IMR-90 (cell line): ENCODE measurements around the gene PACSIN2. TPM values are rescaled to one million over a fixed set of nuclear protein-coding genes. Genes with fewer than 3 reads are reported as not detected.

Source experiments
- ATAC-seq: fragments of 200-7000 bp; cut with Tn5 transposase; 2 replicates; pipeline ENCODE4 v1.9.1; 2020; ENCODE audit warnings: low read depth, mild to moderate bottlenecking, moderate library complexity
- BruUV-seq: library from RNA; stranded (reverse); fragments of 400-500 nt; replicated peaks from 2 replicates; lab custom pipeline; 2021; lab: Mats Ljungman, UMichigan
- CTCF ChIA-PET: fragments of 300-600 bp; formaldehyde crosslinking; extraction: SDS; loops from one replicate; lab custom pipeline; 2021; ENCODE audit warnings: antibody characterized with exemption; lab: Yijun Ruan, JAX
- POLR2A ChIA-PET: fragments of 300-600 bp; sonication (Branson Sonifier 250); formaldehyde crosslinking; loops from one replicate; lab custom pipeline; 2022; ENCODE audit warnings: antibody characterized with exemption; ENCODE audit not compliant: unreplicated experiment; lab: Charles Lee
- DNase-seq: peaks from one replicate; pipeline ENCODE4 v3.0.0; 2013
- H2AFZ ChIP-seq: replicated peaks from 2 replicates; pipeline ENCODE3; 2013; ENCODE audit warnings: low read length, mild to moderate bottlenecking; ENCODE audit not compliant: poor library complexity
- H2AK5ac ChIP-seq: 2 replicates; pipeline ENCODE4 v1.6.1; 2013; ENCODE audit warnings: low read depth, low read length, inconsistent platforms
- H2AK9ac ChIP-seq: replicated peaks from 2 replicates; pipeline ENCODE3; 2013; ENCODE audit warnings: mild to moderate bottlenecking, low read depth, low read length, moderate library complexity; ENCODE audit not compliant: poor library complexity
- H2BK120ac ChIP-seq: 2 replicates; pipeline ENCODE4 v1.6.1; 2013; ENCODE audit warnings: low read depth, low read length, inconsistent platforms
- H2BK15ac ChIP-seq: 3 replicates; pipeline ENCODE4 v1.6.1; 2013; ENCODE audit warnings: low read depth, low read length, inconsistent platforms
- H2BK20ac ChIP-seq: 2 replicates; pipeline ENCODE4 v1.6.1; 2013; ENCODE audit warnings: low read depth, mild to moderate bottlenecking, inconsistent platforms, low read length, moderate library complexity
- H2BK5ac ChIP-seq: 2 replicates; pipeline ENCODE4 v1.6.1; 2013; ENCODE audit warnings: mild to moderate bottlenecking, low read depth, low read length, inconsistent platforms; ENCODE audit not compliant: poor library complexity, severe bottlenecking
- H3K14ac ChIP-seq: replicated peaks from 2 replicates; pipeline ENCODE4 v1.6.1; 2013; ENCODE audit warnings: low read depth, low read length, inconsistent platforms
- H3K18ac ChIP-seq: 2 replicates; pipeline ENCODE4 v1.6.1; 2013; ENCODE audit warnings: low read depth, low read length, control low read depth
- H3K23ac ChIP-seq: 2 replicates; pipeline ENCODE4 v1.6.1; 2013; ENCODE audit warnings: low read depth, low read length, inconsistent platforms
- H3K27ac ChIP-seq: 2 replicates; pipeline ENCODE4 v1.5.1; 2013; ENCODE audit warnings: mild to moderate bottlenecking, control low read depth, low read length; ENCODE audit not compliant: insufficient read depth
- H3K27me3 ChIP-seq: 2 replicates; pipeline ENCODE4 v1.6.1; 2013; ENCODE audit warnings: low read length; ENCODE audit not compliant: control insufficient read depth, insufficient read depth
- H3K36me3 ChIP-seq: 2 replicates; pipeline ENCODE4 v1.6.1; 2013; ENCODE audit warnings: low read length, mixed read lengths; ENCODE audit not compliant: control insufficient read depth, insufficient read depth
- H3K4ac ChIP-seq: 2 replicates; pipeline ENCODE4 v1.6.1; 2013; ENCODE audit warnings: low read depth, low read length, inconsistent platforms
- H3K4me1 ChIP-seq: 2 replicates; pipeline ENCODE4 v1.6.1; 2013; ENCODE audit warnings: low read length, mixed read lengths; ENCODE audit not compliant: control insufficient read depth, insufficient read depth
- H3K4me2 ChIP-seq: 2 replicates; pipeline ENCODE4 v1.6.1; 2013; ENCODE audit warnings: low read depth, mild to moderate bottlenecking, control low read depth, low read length, moderate library complexity
- H3K4me3 ChIP-seq: 2 replicates; pipeline ENCODE4 v1.5.1; 2013; ENCODE audit warnings: low read depth, mild to moderate bottlenecking, control low read depth, low read length, moderate library complexity; ENCODE audit not compliant: insufficient read depth
- H3K56ac ChIP-seq: 2 replicates; pipeline ENCODE4 v1.6.1; 2013; ENCODE audit warnings: low read length, inconsistent platforms; ENCODE audit not compliant: insufficient read depth; ENCODE audit errors: extremely low read depth
- H3K79me1 ChIP-seq, 2 experiments: 2 replicates each; pipeline ENCODE4 v1.6.1; 2013; ENCODE audit warnings: low read length in 2 of 2, inconsistent platforms in 1 of 2, low read depth in 1 of 2
- H3K9ac ChIP-seq: 2 replicates; pipeline ENCODE4 v1.6.1; 2013; ENCODE audit warnings: low read depth, low read length, control low read depth
- H3K9me1 ChIP-seq: 2 replicates; pipeline ENCODE4 v1.6.1; 2013; ENCODE audit warnings: low read length, inconsistent platforms; ENCODE audit not compliant: insufficient read depth
- H3K9me3 ChIP-seq: 2 replicates; pipeline ENCODE4 v1.6.1; 2013; ENCODE audit warnings: low read length; ENCODE audit not compliant: control insufficient read depth, insufficient read depth
- H4K20me1 ChIP-seq: 2 replicates; pipeline ENCODE4 v1.6.1; 2013; ENCODE audit warnings: low read length, inconsistent platforms; ENCODE audit not compliant: insufficient read depth
- H4K5ac ChIP-seq: 2 replicates; pipeline ENCODE4 v1.6.1; 2013; ENCODE audit warnings: mild to moderate bottlenecking, low read depth, low read length, control low read depth
- H4K8ac ChIP-seq, 2 experiments: 2 replicates each; pipeline ENCODE4 v1.6.1; 2013; ENCODE audit warnings: low read depth in 2 of 2, low read length in 2 of 2, control low read depth in 1 of 2, inconsistent platforms in 1 of 2
- H4K91ac ChIP-seq: 2 replicates; pipeline ENCODE4 v1.6.1; 2013; ENCODE audit warnings: low read depth, low read length, inconsistent platforms; ENCODE audit not compliant: insufficient read depth
- BHLHE40 ChIP-seq: fragments of 150-350 bp; IDR thresholded peaks from 2 replicates; pipeline ENCODE4 v1.6.1; 2016; ENCODE audit warnings: mild to moderate bottlenecking, low read depth, low read length
- CEBPB ChIP-seq: IDR thresholded peaks from 2 replicates; pipeline ENCODE4 v1.6.1; 2012; ENCODE audit warnings: low read depth, low read length, improper control_type of control experiment
- CHD1 ChIP-seq: IDR thresholded peaks from 2 replicates; pipeline ENCODE4 v1.6.1; 2012; ENCODE audit warnings: low read depth, low read length, improper control_type of control experiment
- CTCF ChIP-seq: conservative IDR thresholded peaks from 2 replicates; pipeline ENCODE4 v1.5.1; 2012; ENCODE audit warnings: mild to moderate bottlenecking, low read depth, low read length, improper control_type of control experiment
- ELK1 ChIP-seq: fragments of 150-350 bp; IDR thresholded peaks from 2 replicates; pipeline ENCODE4 v1.6.1; 2016; ENCODE audit warnings: low read depth, mild to moderate bottlenecking, low read length, moderate library complexity, borderline replicate concordance
- FOS ChIP-seq: fragments of 150-350 bp; IDR thresholded peaks from 2 replicates; pipeline ENCODE4 v1.6.1; 2016; ENCODE audit warnings: low read depth, low read length
- MAZ ChIP-seq: IDR thresholded peaks from 2 replicates; pipeline ENCODE4 v1.6.1; 2012; ENCODE audit warnings: low read depth, mild to moderate bottlenecking, low read length, improper control_type of control experiment, moderate library complexity, borderline replicate concordance
- MXI1 ChIP-seq: IDR thresholded peaks from 2 replicates; pipeline ENCODE4 v1.6.1; 2012; ENCODE audit warnings: low read depth, mild to moderate bottlenecking, low read length, moderate library complexity, borderline replicate concordance
- NFE2L2 ChIP-seq: fragments of 150-350 bp; IDR thresholded peaks from 2 replicates; pipeline ENCODE4 v1.6.1; 2016; ENCODE audit warnings: low read depth, mild to moderate bottlenecking, low read length
- POLR2A ChIP-seq: IDR thresholded peaks from 2 replicates; pipeline ENCODE4 v1.6.1; 2012; ENCODE audit warnings: mild to moderate bottlenecking, low read depth, low read length
- RFX5 ChIP-seq: IDR thresholded peaks from 2 replicates; pipeline ENCODE4 v1.8.0; 2012; ENCODE audit warnings: low read depth, mild to moderate bottlenecking, low read length, moderate library complexity
- SMC3 ChIP-seq: fragments of 150-350 bp; IDR thresholded peaks from 2 replicates; pipeline ENCODE4 v1.6.1; 2016; ENCODE audit warnings: low read depth, mild to moderate bottlenecking, antibody characterized with exemption, low read length, moderate library complexity
- USF2 ChIP-seq: fragments of 150-350 bp; IDR thresholded peaks from 2 replicates; pipeline ENCODE4 v1.6.1; 2017; ENCODE audit warnings: mild to moderate bottlenecking, antibody characterized with exemption, low read length, low read depth
- WGBS, 2 experiments: methylation state at CpG; one replicate each; pipeline versions ENCODE4 v1.1.5 to v1.1.7; 2013; ENCODE audit warnings: missing lambda C conversion rate in 2 of 2; ENCODE audit not compliant: insufficient read length in 1 of 2; ENCODE audit errors: extremely low coverage in 2 of 2; 5-methylcytosine and 5-hydroxymethylcytosine counted together
- dilution Hi-C: fragments of 300-500 bp; cut with HindIII; formaldehyde crosslinking; loops from one replicate; pipeline ENCODE4 v1.14.3; 2018; ENCODE audit warnings: low sequenced_read_pairs; ENCODE audit not compliant: unreplicated experiment
- in situ Hi-C: fragments of 300-500 bp; cut with MboI; formaldehyde crosslinking; loops from 3 replicates; pipeline ENCODE4 v1.14.3; 2019; ENCODE audit warnings: low sequenced_read_pairs, inconsistent platforms, mixed read lengths
- intact Hi-C: fragments of 100-400 bp; cut with micrococcal nuclease; formaldehyde crosslinking; loops from 2 replicates; pipeline ENCODE4 v1.10.0; 2022
- polyA plus RNA-seq, 3 experiments: library from polyadenylated mRNA; depleted of rRNA; stranded (reverse); fragments of >200 nt; gene quantifications; 2 replicates each; pipeline ENCODE4 v1.2.3, GENCODE V29; 2012; ENCODE audit warnings: low replicate concordance in 1 of 3
- total RNA-seq: library from RNA; depleted of rRNA; stranded (reverse); fragments of >200 nt; gene quantifications from 2 replicates; pipeline ENCODE4 v1.2.3, GENCODE V29; 2012

The PACSIN2 gene
- total and polyA plus RNA-seq, 2 of the 4 experiments (the other 2 are of a cell fraction), result 85.0 to 118 TPM

- Histone ChIP-seq H3K56ac (no peak overlapping the region), H3K4ac (no peak overlapping the region), H3K4me1 (peaks cover 22% of the 10 kb centered on the region), H3K18ac (no peak overlapping the region), H3K9me3 (no peaks in the 10 kb centered on the region), H2BK15ac (no peak overlapping the region), H2AK9ac (no peak overlapping the region), H4K8ac (no peak overlapping the region), H2BK5ac (no peak overlapping the region), H3K4me2 (no peak overlapping the region), H4K5ac (no peak overlapping the region), H2AK5ac (no peak overlapping the region), H3K36me3 (no peaks in the 10 kb centered on the region; the same call in 1 of the 2 replicates), H3K23ac (no peak overlapping the region), H3K27me3 (no peaks in the 10 kb centered on the region), H3K4me3 (no peak overlapping the region), H4K91ac (no peak overlapping the region), H3K79me1 (peaks cover 38 to 85% of the 10 kb centered on the region in 2 experiments), H2BK20ac (no peak overlapping the region), H4K20me1 (peaks cover 74% of the 10 kb centered on the region), H3K9me1 (peaks cover 36% of the 10 kb centered on the region), H2AFZ (no peak overlapping the region), H2BK120ac (no peak overlapping the region), H3K27ac (no peak overlapping the region), H3K9ac (no peak overlapping the region), H3K14ac (no peak overlapping the region; the same call in 1 of the 2 replicates)
- TF ChIP-seq CHD1 (no peak), CEBPB (no peak), CTCF (no peak), NFE2L2 (no peak), MAZ (no peak), USF2 (no peak), RFX5 (no peak), BHLHE40 (no peak), ELK1 (no peak), SMC3 (no peak), FOS (no peak), POLR2A (no peak), MXI1 (no peak)
- ChIA-PET POLR2A (no interaction called here), CTCF (no interaction called here)
- DNase-seq (no peak), ATAC-seq (no peak)
- dilution Hi-C loops (no loop called here), intact Hi-C loops (no loop called here), in situ Hi-C loops (no loop called here)
- no CpG with 5 or more reads among the region's 6 CpGs for WGBS, 2 experiments
- BruUV-seq, result no TSS peak
These were observed 87.0 kb downstream of the PACSIN2 start for GRCh38 chr22:42927966-42928365.
